HG02981 (cell line): ENCODE data around the gene RBM19.
"Not testable (repeated sequence)": the region's sequence is repeated elsewhere in the genome, so short reads cannot be mapped to it uniquely, and the experiment has no call there.

Source experiments
- ATAC-seq: cut with Tn5 transposase; IDR thresholded peaks from one replicate; pipeline ENCODE4 v1.9.1; 2021; ENCODE audit warnings: mild to moderate bottlenecking, moderate library complexity; ENCODE audit not compliant: unreplicated experiment

The RBM19 gene

GRCh38 chr12:113907446-113908180, 58.5 kb downstream of the RBM19 start:
- no peak for ATAC-seq

- no peak for ATAC-seq
These were observed 59.5 kb downstream of the RBM19 start for GRCh38 chr12:113906411-113907200.

GRCh38 chr12:113905829-113906228, 60.3 kb downstream of the RBM19 start:
- ATAC-seq = no peak

- ATAC-seq = no peak
These were observed 62.7 kb downstream of the RBM19 start for GRCh38 chr12:113903381-113903863.

- not testable (repeated sequence) for ATAC-seq
These were observed 64.8 kb downstream of the RBM19 start for GRCh38 chr12:113901319-113901718.

- ATAC-seq = no peak
These were observed 65.4 kb downstream of the RBM19 start for GRCh38 chr12:113900716-113901115.

GRCh38 chr12:113899561-113900471, 66.3 kb downstream of the RBM19 start:
- ATAC-seq = no peak

GRCh38 chr12:113899042-113899560, 67.0 kb downstream of the RBM19 start:
- ATAC-seq = no peak

- no peak for ATAC-seq
These were observed 67.7 kb downstream of the RBM19 start for GRCh38 chr12:113898466-113898865.

GRCh38 chr12:113897406-113897805, 68.7 kb downstream of the RBM19 start:
- no peak for ATAC-seq

GRCh38 chr12:113896841-113897240, 69.3 kb downstream of the RBM19 start:
- no peak for ATAC-seq

- no peak for ATAC-seq
These were observed 69.9 kb downstream of the RBM19 start for GRCh38 chr12:113896194-113896593.

- no peak for ATAC-seq
These were observed 70.9 kb downstream of the RBM19 start for GRCh38 chr12:113895176-113895575.

GRCh38 chr12:113894697-113895096, 71.4 kb downstream of the RBM19 start:
- no peak for ATAC-seq

- ATAC-seq = no peak
These were observed 72.9 kb downstream of the RBM19 start for GRCh38 chr12:113893221-113893620.

- no peak for ATAC-seq
These were observed 73.6 kb downstream of the RBM19 start for GRCh38 chr12:113892556-113892955.

GRCh38 chr12:113891739-113892520, 74.2 kb downstream of the RBM19 start:
- ATAC-seq = no peak

GRCh38 chr12:113891167-113891692, 74.9 kb downstream of the RBM19 start:
- no peak for ATAC-seq

GRCh38 chr12:113889891-113890581, 76.1 kb downstream of the RBM19 start:
- ATAC-seq = no peak
